Measurements from ENCODE around the gene ACOXL.

Gene ACOXL

DNA sequence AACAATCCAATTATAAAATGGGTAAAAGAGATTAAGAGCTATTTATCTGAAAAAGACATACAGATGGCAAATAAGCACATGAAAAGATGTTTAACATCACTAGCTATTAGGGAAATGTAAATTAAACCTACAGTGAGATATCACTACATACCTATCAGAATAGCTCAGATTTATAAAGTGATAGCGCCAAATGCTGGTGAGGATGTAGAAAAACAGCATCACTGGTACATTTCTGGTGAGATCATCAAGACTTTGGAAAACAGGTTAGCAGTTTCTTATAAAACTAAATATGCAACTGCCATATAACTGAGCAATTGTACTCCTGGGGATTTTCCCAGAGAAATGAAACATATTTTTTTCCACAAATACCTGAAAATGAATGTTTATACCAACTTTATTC is 100.4 kb downstream of the ACOXL start:
- Histone ChIP-seq H3K27ac (no peak overlapping the region), H3K4me1 (peaks cover 0 to 8% (median 0%) of the 10 kb centered on the region in 10 experiments; a peak in 1 of 20 replicates), H3K9ac (no peak overlapping the region), H3K4me3 (no peak overlapping the region), H3K27me3 (no peaks in the 10 kb centered on the region), H4K20me1 (no peaks in the 10 kb centered on the region), H3K9me3 (replicated peaks in 1 of 11) (no peaks in the 10 kb centered on the region), H3K4me2 (no peak overlapping the region), H3K36me3 (no peaks in the 10 kb centered on the region)
- no peak for TF ChIP-seq Cebpa-rat (IDR thresholded peaks at IDR 0.05)

DNA sequence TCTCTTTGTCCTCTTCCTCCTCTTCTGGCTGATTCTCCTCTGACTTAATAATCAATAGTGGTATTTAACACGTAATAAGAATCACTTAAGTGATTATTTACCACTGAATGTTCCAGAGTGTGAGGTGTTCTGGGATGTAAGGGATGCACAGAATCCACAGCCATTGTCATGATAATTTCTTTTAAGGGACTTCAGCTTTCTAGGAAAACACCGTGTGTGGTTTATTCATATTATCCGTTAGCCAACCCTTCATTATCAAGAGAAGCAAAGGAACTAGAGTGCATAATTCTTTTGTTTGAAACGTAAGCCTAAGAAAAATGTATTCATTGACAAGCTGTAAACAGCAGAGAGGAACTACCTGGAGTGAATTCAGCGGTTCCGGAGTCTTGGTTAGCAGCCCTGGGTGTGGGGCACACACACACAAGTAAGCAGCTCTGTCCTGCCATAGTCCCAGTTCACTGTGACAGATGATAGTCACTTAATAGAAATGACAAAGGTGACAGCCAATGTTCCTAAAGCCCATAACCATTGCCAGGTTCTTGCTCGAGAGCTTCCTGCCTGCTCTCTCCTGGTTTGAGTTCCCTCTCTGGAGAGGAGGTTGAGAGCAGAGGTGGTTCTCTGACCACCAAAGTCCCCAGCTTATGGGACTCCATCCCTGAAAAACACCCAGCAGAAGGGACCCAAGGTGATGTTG is 101.9 kb downstream of the ACOXL start:
- no peak overlapping the region for H3K4me3 ChIP-seq
- H3K36me3 ChIP-seq: no peaks in the 10 kb centered on the region
- no peak overlapping the region for H3K4me2 ChIP-seq
- H3K9me3 ChIP-seq (replicated peaks in 1 of 11): no peaks in the 10 kb centered on the region
- H4K20me1 ChIP-seq: no peaks in the 10 kb centered on the region
- H3K9ac ChIP-seq: no peak overlapping the region
- H3K4me1 ChIP-seq: peaks cover 0 to 15% (median 2%) of the 10 kb centered on the region in 10 experiments; a peak in 7 of 20 replicates
- no peak overlapping the region for H3K27ac ChIP-seq
- no peak for TF ChIP-seq Cebpa-rat (IDR thresholded peaks at IDR 0.05)
- no peaks in the 10 kb centered on the region for H3K27me3 ChIP-seq

DNA sequence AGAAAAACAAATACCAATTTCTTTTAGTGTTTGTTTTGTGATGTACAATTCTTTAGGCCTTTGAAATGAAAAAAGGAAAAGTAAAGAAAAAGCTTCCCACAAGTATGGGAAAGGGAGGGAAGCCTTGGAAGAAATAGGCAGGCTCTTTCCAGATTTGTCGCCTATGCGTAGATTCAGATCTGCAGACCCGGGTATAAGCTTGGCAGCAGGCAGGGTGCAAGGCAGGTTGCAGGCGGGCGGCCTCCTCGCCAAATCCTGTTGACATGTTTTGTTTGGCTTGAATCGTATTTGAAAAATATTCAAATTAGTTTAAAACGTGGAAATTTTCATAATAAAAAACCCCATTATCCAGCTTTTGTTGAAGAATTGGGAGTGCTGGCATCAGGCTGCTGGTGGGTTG is 104.3 kb downstream of the ACOXL start:
- Histone ChIP-seq H3K4me2 (no peak overlapping the region), H3K27ac (no peak overlapping the region), H3K4me1 (peaks cover 0 to 15% (median 2%) of the 10 kb centered on the region in 10 experiments; a peak in 7 of 20 replicates), H3K36me3 (no peaks in the 10 kb centered on the region), H3K27me3 (no peaks in the 10 kb centered on the region), H4K20me1 (no peaks in the 10 kb centered on the region), H3K9me3 (replicated peaks in 1 of 11) (no peaks in the 10 kb centered on the region), H3K4me3 (no peak overlapping the region), H3K9ac (no peak overlapping the region)
- no peak for TF ChIP-seq Cebpa-rat (IDR thresholded peaks at IDR 0.05)

DNA sequence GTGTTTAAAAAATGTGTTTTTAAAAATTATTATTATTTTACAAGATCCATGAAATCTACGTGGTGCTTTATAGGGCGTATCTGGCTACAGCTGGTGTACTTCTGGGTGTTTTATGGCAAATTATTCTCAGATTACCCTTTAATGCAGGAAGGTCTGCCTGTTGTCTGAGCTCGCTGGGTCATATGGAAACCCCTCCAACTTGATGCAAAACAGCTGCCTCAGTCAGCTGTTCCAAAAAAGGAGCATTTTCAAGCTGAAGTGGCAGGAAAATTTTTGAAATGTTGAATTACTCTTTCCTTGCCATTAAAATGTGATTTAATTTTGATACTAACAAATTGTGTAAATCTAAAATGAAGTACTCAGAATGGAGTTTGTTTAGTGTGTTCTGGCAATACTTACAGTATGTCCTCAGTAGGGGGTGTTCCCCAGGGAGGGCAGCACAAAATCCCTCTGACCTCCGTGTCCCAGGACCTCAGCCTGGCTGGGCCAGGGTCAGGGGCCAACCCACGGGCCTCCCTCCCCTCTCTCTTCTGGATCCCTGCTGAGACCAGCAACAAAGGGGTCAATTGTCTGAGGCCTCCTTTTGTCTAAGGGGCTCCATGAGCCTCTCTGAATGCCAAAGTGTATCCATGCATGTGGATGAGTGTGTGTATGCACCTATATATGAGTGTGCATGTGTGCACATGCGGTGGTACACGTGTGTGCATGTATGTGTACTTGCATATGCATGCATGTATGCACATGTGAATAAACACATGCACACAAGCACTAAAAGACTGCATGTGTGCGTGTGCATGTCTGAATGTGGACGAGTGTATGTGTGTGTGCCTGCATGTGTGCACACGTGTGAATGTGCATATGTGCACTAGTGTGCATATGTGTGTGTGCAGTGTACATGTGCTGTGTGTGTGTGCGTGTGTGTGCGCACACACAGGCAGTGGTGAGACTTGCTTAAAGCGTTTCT is 105.4 kb downstream of the ACOXL start:
- no peak overlapping the region for H3K9ac ChIP-seq
- no peak overlapping the region for H3K4me2 ChIP-seq
- H3K4me1 ChIP-seq: peaks cover 0 to 15% (median 3%) of the 10 kb centered on the region in 10 experiments; a peak in 10 of 20 replicates
- no peaks in the 10 kb centered on the region for H3K36me3 ChIP-seq
- no peak overlapping the region for H3K4me3 ChIP-seq
- no peaks in the 10 kb centered on the region for H3K27me3 ChIP-seq
- H4K20me1 ChIP-seq: no peaks in the 10 kb centered on the region
- no peak for TF ChIP-seq Cebpa-rat (IDR thresholded peaks at IDR 0.05)
- no peak overlapping the region for H3K27ac ChIP-seq
- H3K9me3 ChIP-seq (replicated peaks in 1 of 11): no peaks in the 10 kb centered on the region

GRCh38 chr2:110838657-110839384 is 106.4 kb downstream of the ACOXL start:
- Histone ChIP-seq H3K4me3 (no peak overlapping the region), H3K9me3 (replicated peaks in 1 of 11) (no peaks in the 10 kb centered on the region), H3K4me2 (peak overlapping the region in 1 of 11 experiments; percentile 19; a peak in 1 of 22 replicates), H4K20me1 (no peaks in the 10 kb centered on the region), H3K27ac (no peak overlapping the region), H3K27me3 (no peaks in the 10 kb centered on the region), H3K36me3 (no peaks in the 10 kb centered on the region), H3K4me1 (peaks cover 9 to 25% (median 14%) of the 10 kb centered on the region in 10 experiments; a peak in 16 of 20 replicates), H3K9ac (no peak overlapping the region)
- TF ChIP-seq Cebpa-rat (IDR thresholded peaks at IDR 0.05): no peak

DNA sequence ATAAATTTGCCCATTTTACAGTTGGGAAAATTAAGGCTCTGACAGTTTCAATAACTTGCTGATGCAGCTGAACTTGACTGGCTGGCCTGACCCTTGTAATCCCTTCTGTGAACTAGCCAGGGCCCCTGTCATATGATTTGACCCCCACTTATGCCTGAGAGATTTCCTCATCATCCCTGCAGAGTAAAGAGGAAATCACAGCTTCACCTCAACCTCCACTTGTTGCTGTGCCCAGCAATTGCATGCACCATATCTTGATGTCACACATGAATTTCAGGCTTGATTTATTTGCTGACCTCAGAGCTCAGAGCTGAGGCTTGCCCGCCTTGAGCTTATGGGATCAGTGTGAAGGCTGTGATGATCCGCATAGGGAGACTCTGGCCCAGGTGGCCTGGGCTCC is 108.1 kb downstream of the ACOXL start:
- Histone ChIP-seq H3K4me3 (no peak overlapping the region), H3K9ac (no peak overlapping the region), H3K36me3 (no peaks in the 10 kb centered on the region), H3K27me3 (no peaks in the 10 kb centered on the region), H3K9me3 (replicated peaks in 1 of 11) (no peaks in the 10 kb centered on the region), H3K27ac (no peak overlapping the region), H4K20me1 (no peaks in the 10 kb centered on the region), H3K4me2 (no peak overlapping the region), H3K4me1 (peaks cover 10 to 22% (median 16%) of the 10 kb centered on the region in 10 experiments; a peak in 16 of 20 replicates)
- TF ChIP-seq Cebpa-rat (IDR thresholded peaks at IDR 0.05): no peak

GRCh38 chr2:110842048-110842447 is 109.7 kb downstream of the ACOXL start:
- no peak overlapping the region for H3K27ac ChIP-seq
- no peak overlapping the region for H3K4me2 ChIP-seq
- no peaks in the 10 kb centered on the region for H3K36me3 ChIP-seq
- H3K9me3 ChIP-seq (replicated peaks in 1 of 11): no peaks in the 10 kb centered on the region
- no peaks in the 10 kb centered on the region for H4K20me1 ChIP-seq
- H3K4me1 ChIP-seq: peaks cover 10 to 21% (median 16%) of the 10 kb centered on the region in 10 experiments; a peak in 16 of 20 replicates
- TF ChIP-seq Cebpa-rat (IDR thresholded peaks at IDR 0.05): no peak
- H3K27me3 ChIP-seq: no peaks in the 10 kb centered on the region
- H3K4me3 ChIP-seq: no peak overlapping the region
- no peak overlapping the region for H3K9ac ChIP-seq

- Histone ChIP-seq H3K4me2 (peak overlapping the region; percentile 5 to 47 (median 32); a peak in 18 of 22 replicates), H3K27me3 (no peaks in the 10 kb centered on the region)
These were observed 111.1 kb downstream of the ACOXL start for GRCh38 chr2:110843496-110843895.

More at GRCh38 chr2:110843496-110843895, 111.1 kb downstream of the ACOXL start:
- peaks cover 10 to 22% (median 16%) of the 10 kb centered on the region in 10 experiments; a peak in 16 of 20 replicates for H3K4me1 ChIP-seq
- TF ChIP-seq Cebpa-rat (IDR thresholded peaks at IDR 0.05): no peak
- no peak overlapping the region for H3K27ac ChIP-seq
- H4K20me1 ChIP-seq: no peaks in the 10 kb centered on the region
- no peak overlapping the region for H3K9ac ChIP-seq
- no peak overlapping the region for H3K4me3 ChIP-seq
- H3K36me3 ChIP-seq: no peaks in the 10 kb centered on the region
- H3K9me3 ChIP-seq (replicated peaks in 1 of 11): no peaks in the 10 kb centered on the region
